ENCODE results near the gene SLC25A33.

The SLC25A33 gene

GRCh38 chr1:9557624-9558023 is 18.4 kb downstream of the SLC25A33 start:
- H3K27ac ChIP-seq (ENCODE audit: extremely low read depth, low read depth, low read length) = no peak overlapping the region
- H3K4me3 ChIP-seq (ENCODE audit: low read depth, low read length) = no peak overlapping the region
- TF ChIP-seq ZNF214 (tag by site-specific recombination; IDR thresholded peaks at IDR 0.05; ENCODE audit: borderline replicate concordance) (no peak), HOXD13 (CRISPR knock-in tag; IDR thresholded peaks at IDR 0.05; ENCODE audit: borderline replicate concordance) (no peak), YY1 (tag by site-specific recombination; IDR thresholded peaks at IDR 0.05) (no peak), ZNF639 (tag by site-specific recombination; IDR thresholded peaks at IDR 0.05) (no peak), IKZF3 (tag by site-specific recombination; IDR thresholded peaks at IDR 0.05) (no peak), MZF1 (tag by site-specific recombination; IDR thresholded peaks at IDR 0.05; ENCODE audit: borderline replicate concordance) (no peak)
- peaks cover 4% of the 10 kb centered on the region for H3K4me1 ChIP-seq (ENCODE audit: control insufficient read depth, insufficient read depth, low read length)
- peaks cover 6 to 49% of the 10 kb centered on the region in 2 experiments; a peak in 2 of 3 replicates for H3K36me3 ChIP-seq (ENCODE audit: control insufficient read depth in 2 of 2, insufficient read depth in 1 of 2, low read length in 2 of 2)
- H3K9me3 ChIP-seq (ENCODE audit: control insufficient read depth, insufficient read depth, low read depth, low read length) = no peaks in the 10 kb centered on the region
- CTCF ChIA-PET = interaction anchor here (0.6 to 0.7 kb wide), 2 partner anchors 14 to 16 kb away, joined by 3 read pairs; no protein-coding TSS in a partner anchor
- POLR2A ChIA-PET = no interaction called here

GRCh38 chr1:9558271-9558945 is 19.1 kb downstream of the SLC25A33 start:
- POLR2A ChIA-PET = no interaction called here
- CTCF ChIA-PET = interaction anchor here (0.7 kb wide), 1 partner anchor 15 kb away, joined by 3 read pairs; no protein-coding TSS in a partner anchor
- Histone ChIP-seq H3K4me3 (ENCODE audit: low read depth, low read length) (no peak overlapping the region), H3K36me3 (ENCODE audit: control insufficient read depth in 2 of 2, insufficient read depth in 1 of 2, low read length in 2 of 2) (peaks cover 6 to 50% of the 10 kb centered on the region in 2 experiments; a peak in 2 of 3 replicates), H3K27ac (ENCODE audit: extremely low read depth, low read depth, low read length) (no peak overlapping the region), H3K4me1 (ENCODE audit: control insufficient read depth, insufficient read depth, low read length) (peaks cover 4% of the 10 kb centered on the region), H3K9me3 (ENCODE audit: control insufficient read depth, insufficient read depth, low read depth, low read length) (no peaks in the 10 kb centered on the region)
- TF ChIP-seq REST (tag by site-specific recombination; IDR thresholded peaks at IDR 0.05) = no peak
- no peak for TF ChIP-seq ZNF324 (tag by site-specific recombination; IDR thresholded peaks at IDR 0.05)
- no peak for TF ChIP-seq ZBTB7A (tag by site-specific recombination; IDR thresholded peaks at IDR 0.05; ENCODE audit: low read depth)
- TF ChIP-seq MEIS1 (CRISPR knock-in tag; IDR thresholded peaks at IDR 0.05; ENCODE audit: borderline replicate concordance) = no peak
- TF ChIP-seq ZNF155 (tag by site-specific recombination; IDR thresholded peaks at IDR 0.05) = no peak
- no peak for TF ChIP-seq PRDM4 (tag by site-specific recombination; IDR thresholded peaks at IDR 0.05)
- no peak for TF ChIP-seq SETDB1 (IDR thresholded peaks at IDR 0.05; ENCODE audit: insufficient read length, low read length)

All from HEK293 (cell line).